ENCODE results near the gene CAMK1D. TPM values are rescaled to one million over a fixed set of nuclear protein-coding genes. Genes with fewer than 3 reads are reported as not detected.

CAMK1D gene
- total RNA-seq, 1 experiment from 2014 or later: 6.3 TPM

DNA sequence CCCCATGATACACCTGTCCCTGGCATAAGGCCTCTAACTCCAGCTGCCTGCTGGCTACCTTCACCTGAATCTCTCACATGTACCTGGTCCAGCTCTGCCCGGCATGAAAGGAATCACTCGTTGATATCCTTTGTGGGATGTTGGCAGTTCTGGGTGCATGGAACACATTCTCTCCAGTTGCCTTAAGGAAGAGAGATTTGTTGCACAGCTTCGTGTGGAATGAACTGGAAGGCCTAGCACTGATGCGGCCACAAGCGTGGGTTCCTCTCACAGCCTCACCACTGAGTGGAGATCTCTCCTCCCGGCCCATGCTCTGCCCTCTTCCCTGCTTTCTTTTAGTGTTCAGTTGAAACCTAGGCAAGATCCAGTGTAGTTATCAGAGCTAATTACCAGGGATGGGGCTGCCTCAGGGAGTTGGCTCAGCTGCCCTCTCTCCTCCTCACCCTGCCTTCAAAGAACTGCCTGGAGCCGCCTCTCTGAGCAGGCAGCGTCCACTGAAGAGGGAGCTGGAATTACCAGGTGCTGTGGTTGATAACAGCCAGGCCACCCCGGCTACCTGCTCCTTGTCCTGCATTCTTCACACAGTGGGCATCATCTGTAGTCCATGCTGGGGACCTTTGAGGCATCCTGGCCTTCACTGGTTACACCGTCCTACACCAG lies 457.9 kb downstream of the CAMK1D start:
- Mint-ChIP-seq H3K36me3 (ENCODE audit: insufficient read depth in 1 of 3, low read depth in 3 of 3) (no peaks in the 10 kb centered on the region), H3K4me1 (peaks cover 3 to 6% of the 10 kb centered on the region in 2 experiments; a peak in 3 of 4 replicates), H3K4me3 (no peak overlapping the region), H3K27ac (peak overlapping the region in 2 of 3 experiments; percentile 65 to 88; a peak in 2 of 7 replicates), H3K27me3 (ENCODE audit: low read depth) (no peaks in the 10 kb centered on the region; the same call in 1 of the 2 replicates), H3K9me3 (peaks cover 0 to 2% of the 10 kb centered on the region in 2 experiments; a peak in 1 of 5 replicates)
- WGBS (ENCODE audit: extremely low coverage, insufficient read length, low lambda C conversion rate): no CpG with 5 or more reads among the region's 10 CpGs
- H2BK120ac ChIP-seq (ENCODE audit: low read depth, low read length, poor library complexity, severe bottlenecking): no peak overlapping the region
- no peak overlapping the region for H4K5ac ChIP-seq (ENCODE audit: insufficient read length, low read depth, low read length)
- H2AK5ac ChIP-seq (ENCODE audit: insufficient read length, low read length): no peak overlapping the region
- H2BK12ac ChIP-seq (ENCODE audit: insufficient read length, low read depth, low read length): no peak overlapping the region
- H3K9me3 ChIP-seq (ENCODE audit: control insufficient read depth, low read depth, low read length): no peaks in the 10 kb centered on the region
- H3K27ac ChIP-seq (ENCODE audit: insufficient read length, low read depth, low read length): no peak overlapping the region
- no peak for DNase-seq
- no peak overlapping the region for H3K4ac ChIP-seq (ENCODE audit: low read depth, low read length)
- TF ChIP-seq, protein P1, sequence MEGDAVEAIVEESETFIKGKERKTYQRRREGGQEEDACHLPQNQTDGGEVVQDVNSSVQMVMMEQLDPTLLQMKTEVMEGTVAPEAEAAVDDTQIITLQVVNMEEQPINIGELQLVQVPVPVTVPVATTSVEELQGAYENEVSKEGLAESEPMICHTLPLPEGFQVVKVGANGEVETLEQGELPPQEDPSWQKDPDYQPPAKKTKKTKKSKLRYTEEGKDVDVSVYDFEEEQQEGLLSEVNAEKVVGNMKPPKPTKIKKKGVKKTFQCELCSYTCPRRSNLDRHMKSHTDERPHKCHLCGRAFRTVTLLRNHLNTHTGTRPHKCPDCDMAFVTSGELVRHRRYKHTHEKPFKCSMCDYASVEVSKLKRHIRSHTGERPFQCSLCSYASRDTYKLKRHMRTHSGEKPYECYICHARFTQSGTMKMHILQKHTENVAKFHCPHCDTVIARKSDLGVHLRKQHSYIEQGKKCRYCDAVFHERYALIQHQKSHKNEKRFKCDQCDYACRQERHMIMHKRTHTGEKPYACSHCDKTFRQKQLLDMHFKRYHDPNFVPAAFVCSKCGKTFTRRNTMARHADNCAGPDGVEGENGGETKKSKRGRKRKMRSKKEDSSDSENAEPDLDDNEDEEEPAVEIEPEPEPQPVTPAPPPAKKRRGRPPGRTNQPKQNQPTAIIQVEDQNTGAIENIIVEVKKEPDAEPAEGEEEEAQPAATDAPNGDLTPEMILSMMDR (conservative IDR thresholded peaks at IDR 0.05): no peak
- H2BK20ac ChIP-seq (ENCODE audit: low read depth, low read length, poor library complexity, severe bottlenecking): no peak overlapping the region
- no peak overlapping the region for H4K8ac ChIP-seq (replicated peaks; ENCODE audit: insufficient read length, low read depth, low read length)
- no peaks in the 10 kb centered on the region for H3K27me3 ChIP-seq (ENCODE audit: insufficient read depth, low read length)
- no peak overlapping the region for H3K18ac ChIP-seq (ENCODE audit: insufficient read length, low read depth, low read length)
- H3K79me2 ChIP-seq (ENCODE audit: insufficient read depth, low read length): no peaks in the 10 kb centered on the region
- no peaks in the 10 kb centered on the region for H3K79me1 ChIP-seq (ENCODE audit: insufficient read depth, low read depth, low read length, poor library complexity, severe bottlenecking)
- no peak overlapping the region for H3T11ph ChIP-seq (ENCODE audit: low read length)
- H3K14ac ChIP-seq (ENCODE audit: insufficient read depth, low read length): no peak overlapping the region; the same call in 1 of the 2 replicates
- H3K9ac ChIP-seq (ENCODE audit: extremely low read depth, insufficient read length, low read length): no peak overlapping the region
- no peak overlapping the region for H2BK5ac ChIP-seq (ENCODE audit: insufficient read length, low read length)
- H3K56ac ChIP-seq (ENCODE audit: insufficient read length, low read depth, low read length): no peak overlapping the region
- H2AFZ ChIP-seq (ENCODE audit: low read length): no peak overlapping the region
- H4K91ac ChIP-seq (ENCODE audit: insufficient read length, low read depth, low read length): no peak overlapping the region
- no peak overlapping the region for H3K4me2 ChIP-seq (ENCODE audit: insufficient read depth, insufficient read length, low read length)
- H3K23ac ChIP-seq (ENCODE audit: insufficient read length, low read depth, low read length): no peak overlapping the region
- no peaks in the 10 kb centered on the region for H4K20me1 ChIP-seq (ENCODE audit: control insufficient read depth, insufficient read depth, insufficient read length)
- H3K4me1 ChIP-seq (ENCODE audit: insufficient read depth, low read length): no peaks in the 10 kb centered on the region
- no peak overlapping the region for H2BK15ac ChIP-seq (ENCODE audit: low read depth, low read length)
- no peaks in the 10 kb centered on the region for H3K23me2 ChIP-seq (ENCODE audit: insufficient read length, low read depth, low read length, poor library complexity, severe bottlenecking)

All from H9 (cell line).